Lower lobe of right lung (tissue), 2 donors: ENCODE data around the gene KIAA1217. TPM values are rescaled to one million over a fixed set of nuclear protein-coding genes. Genes with fewer than 3 reads are reported as not detected.

ENCODE experiments used
- ATAC-seq, 2 donors: fragments of 200-7000 bp; cut with Tn5 transposase; one replicate each; pipeline ENCODE4 v1.9.1; 2020 to 2022; ENCODE audit warnings: mild to moderate bottlenecking in 2 of 2, moderate library complexity in 2 of 2
- DNase-seq: peaks from one replicate; pipeline ENCODE4 v3.0.0-alpha.2; 2020
- H3K27ac ChIP-seq: fragments of 200-600 bp; one replicate; pipeline ENCODE4 v1.8.0; 2022
- H3K27me3 ChIP-seq: fragments of 200-600 bp; one replicate; pipeline ENCODE4 v1.8.0; 2022; ENCODE audit warnings: low read depth
- H3K36me3 ChIP-seq: fragments of 200-600 bp; one replicate; pipeline ENCODE4 v1.8.0; 2022; ENCODE audit warnings: mild to moderate bottlenecking
- H3K4me1 ChIP-seq: fragments of 200-600 bp; one replicate; pipeline ENCODE4 v1.8.0; 2022
- H3K4me3 ChIP-seq: fragments of 200-600 bp; one replicate; pipeline ENCODE4 v1.8.0; 2022; ENCODE audit warnings: mild to moderate bottlenecking
- H3K9me3 ChIP-seq: fragments of 200-600 bp; one replicate; pipeline ENCODE4 v1.8.0; 2022
- intact Hi-C: fragments of 100-400 bp; cut with DNase I; formaldehyde crosslinking; loops from one replicate; pipeline ENCODE4 v1.11.0; 2022
- total RNA-seq: library from RNA; stranded (reverse); fragmentation: NEBNext Ultra II Directional; extraction: Animal tissue kit (Norgen Biotek cat#: 25700); gene quantifications from one replicate; pipeline ENCODE4 v1.2.1, GENCODE V29; 2021
- TF ChIP-seq, protein P1 (sequence below): fragments of 200-600 bp; IDR thresholded peaks from one replicate; pipeline ENCODE4 v1.8.0; 2022; ENCODE audit warnings: antibody characterized with exemption, mild to moderate bottlenecking
- donor health status: DM: no; HTN: yes; CAD: no; lungs with severe emphysema.

The KIAA1217 gene
- total RNA-seq, 1 donor from 2014 or later, result 37.2 TPM

DNA sequence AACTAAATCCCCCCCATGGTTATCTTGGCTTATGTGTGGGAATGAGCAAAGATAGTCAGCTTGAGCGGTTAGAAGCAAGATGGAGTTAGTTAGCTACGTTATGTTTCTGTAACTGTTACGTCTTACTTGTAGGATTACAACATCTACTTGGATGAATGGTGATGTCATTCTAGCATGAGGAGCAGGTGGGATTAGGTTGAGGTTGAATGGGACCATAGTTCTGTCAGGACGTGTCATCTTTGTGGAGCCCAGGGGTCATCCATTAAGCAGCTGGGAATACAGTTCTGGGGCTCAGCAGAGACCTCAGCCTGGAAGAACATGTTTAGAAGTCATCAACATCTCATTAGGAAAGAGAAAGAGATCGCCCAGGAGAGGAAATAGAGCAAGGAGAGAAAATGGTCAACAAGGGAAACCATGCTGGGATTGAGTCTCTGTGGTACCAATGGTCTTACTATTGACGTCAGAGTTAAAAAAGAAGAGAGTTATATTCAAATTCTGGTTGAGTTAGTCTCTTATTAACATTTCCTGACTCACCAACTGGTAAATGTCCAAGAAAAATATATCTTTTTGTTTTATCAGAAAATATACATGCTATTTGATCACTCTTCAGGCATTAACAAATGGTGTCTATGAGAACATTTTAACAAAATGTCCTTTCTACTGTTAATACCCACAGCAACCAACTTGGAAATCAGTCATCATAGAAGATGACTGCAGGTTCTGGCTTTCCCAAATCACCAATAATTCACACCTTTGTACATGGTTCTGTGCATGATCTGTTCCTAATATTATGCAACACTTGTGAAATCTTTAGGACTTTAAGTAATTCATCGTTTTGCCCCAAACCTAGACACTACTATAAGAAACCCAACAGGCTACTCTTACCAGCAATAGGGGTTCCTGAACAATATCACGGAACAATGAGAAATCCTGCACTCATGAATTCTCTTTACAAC, 96.9 kb downstream of the KIAA1217 start:
- H3K4me1 ChIP-seq, result no peaks in the 10 kb centered on the region
- no peaks in the 10 kb centered on the region for H3K9me3 ChIP-seq
- no peak overlapping the region for H3K27ac ChIP-seq
- no peaks in the 10 kb centered on the region for H3K27me3 ChIP-seq
- H3K36me3 ChIP-seq, result no peaks in the 10 kb centered on the region
- ATAC-seq (no peak), DNase-seq (no peak)
- intact Hi-C loops, result no loop called here
- TF ChIP-seq, protein P1, sequence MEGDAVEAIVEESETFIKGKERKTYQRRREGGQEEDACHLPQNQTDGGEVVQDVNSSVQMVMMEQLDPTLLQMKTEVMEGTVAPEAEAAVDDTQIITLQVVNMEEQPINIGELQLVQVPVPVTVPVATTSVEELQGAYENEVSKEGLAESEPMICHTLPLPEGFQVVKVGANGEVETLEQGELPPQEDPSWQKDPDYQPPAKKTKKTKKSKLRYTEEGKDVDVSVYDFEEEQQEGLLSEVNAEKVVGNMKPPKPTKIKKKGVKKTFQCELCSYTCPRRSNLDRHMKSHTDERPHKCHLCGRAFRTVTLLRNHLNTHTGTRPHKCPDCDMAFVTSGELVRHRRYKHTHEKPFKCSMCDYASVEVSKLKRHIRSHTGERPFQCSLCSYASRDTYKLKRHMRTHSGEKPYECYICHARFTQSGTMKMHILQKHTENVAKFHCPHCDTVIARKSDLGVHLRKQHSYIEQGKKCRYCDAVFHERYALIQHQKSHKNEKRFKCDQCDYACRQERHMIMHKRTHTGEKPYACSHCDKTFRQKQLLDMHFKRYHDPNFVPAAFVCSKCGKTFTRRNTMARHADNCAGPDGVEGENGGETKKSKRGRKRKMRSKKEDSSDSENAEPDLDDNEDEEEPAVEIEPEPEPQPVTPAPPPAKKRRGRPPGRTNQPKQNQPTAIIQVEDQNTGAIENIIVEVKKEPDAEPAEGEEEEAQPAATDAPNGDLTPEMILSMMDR, result no peak
- no peak overlapping the region for H3K4me3 ChIP-seq

DNA sequence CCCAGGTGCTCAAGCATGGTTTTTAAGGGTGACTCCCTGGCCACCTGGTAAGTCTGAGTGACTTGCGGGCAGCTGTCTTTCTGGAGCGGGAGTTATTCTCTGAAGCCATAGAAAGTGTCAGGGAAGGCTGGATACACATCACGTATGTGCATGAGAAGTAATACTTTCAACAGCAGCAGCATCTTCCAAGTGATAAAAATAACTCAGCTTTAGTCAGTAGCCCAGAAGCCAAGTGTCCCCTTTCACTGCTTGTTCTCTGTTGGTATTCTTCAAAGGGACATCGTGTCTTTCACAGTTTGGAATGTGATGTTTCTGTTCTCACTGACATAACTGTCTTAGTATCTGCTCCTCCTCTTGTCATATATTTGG, 97.6 kb downstream of the KIAA1217 start:
- H3K4me1 ChIP-seq, result no peaks in the 10 kb centered on the region
- TF ChIP-seq, protein P1, result no peak
- H3K27me3 ChIP-seq, result no peaks in the 10 kb centered on the region
- no peak for ATAC-seq
- intact Hi-C loops, result no loop called here
- H3K36me3 ChIP-seq, result no peaks in the 10 kb centered on the region
- no peaks in the 10 kb centered on the region for H3K9me3 ChIP-seq
- no peak for DNase-seq
- no peak overlapping the region for H3K4me3 ChIP-seq
- H3K27ac ChIP-seq, result no peak overlapping the region

DNA sequence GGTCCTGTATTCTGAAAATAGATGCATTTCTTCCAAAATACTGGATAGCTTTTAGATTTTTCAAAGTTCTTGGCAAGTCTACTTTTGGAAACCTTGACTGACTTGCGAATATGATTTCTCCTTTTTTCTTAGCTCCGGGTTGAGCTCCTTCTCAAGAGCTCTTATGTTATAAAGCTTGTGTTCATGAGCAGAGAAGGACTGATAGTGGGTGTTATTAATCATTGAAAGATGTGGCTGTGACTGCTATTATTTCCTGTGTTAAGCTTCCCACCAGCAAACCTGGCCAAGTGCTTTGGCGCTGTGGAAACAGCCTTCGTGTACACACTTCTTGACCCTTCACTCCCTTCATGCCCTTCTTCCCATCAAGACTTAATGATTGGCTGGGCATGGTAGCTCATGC, 98.2 kb downstream of the KIAA1217 start:
- Histone ChIP-seq H3K4me1 (no peaks in the 10 kb centered on the region), H3K9me3 (no peaks in the 10 kb centered on the region), H3K27me3 (no peaks in the 10 kb centered on the region), H3K4me3 (no peak overlapping the region), H3K36me3 (no peaks in the 10 kb centered on the region), H3K27ac (no peak overlapping the region)
- TF ChIP-seq, protein P1, result no peak
- DNase-seq (no peak), ATAC-seq (peak in 1 of 2 donors; percentile 41)
- intact Hi-C loops, result no loop called here

DNA sequence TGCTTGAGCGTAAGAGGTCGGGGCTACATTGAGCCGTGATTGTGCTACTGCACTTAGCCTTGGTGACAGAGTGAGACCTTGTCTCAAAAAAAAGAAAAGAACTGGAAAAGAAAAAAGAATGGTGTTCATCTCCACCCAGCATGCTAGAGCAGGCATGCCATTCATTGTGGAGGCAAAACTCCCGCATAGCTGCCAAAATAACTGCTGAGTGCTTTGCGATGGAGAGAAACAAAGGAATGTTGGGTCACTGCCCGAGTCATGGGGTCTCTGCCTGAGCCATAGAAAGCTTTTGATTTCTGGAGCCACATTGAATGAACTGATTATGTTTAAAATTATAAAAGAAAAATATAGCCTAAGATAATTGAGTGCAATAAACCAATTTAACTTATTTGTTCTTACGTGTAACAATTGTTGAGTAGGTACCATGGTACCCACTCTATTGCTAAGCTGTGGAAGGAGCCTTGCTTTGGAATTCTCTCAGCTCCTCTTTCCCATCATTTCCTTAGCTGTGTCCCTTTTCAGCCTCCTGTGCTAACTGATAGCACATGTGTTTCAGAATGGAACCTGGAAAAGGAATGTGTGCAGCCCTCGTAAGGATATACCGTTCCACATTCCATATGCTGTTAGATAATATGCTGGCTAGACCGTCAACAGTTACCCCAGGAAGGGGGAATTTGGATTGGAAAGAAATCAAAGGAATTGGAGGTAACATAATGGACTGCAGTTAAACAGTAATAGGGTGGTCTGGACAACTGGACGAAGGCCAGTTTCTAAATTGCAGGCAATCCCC, 99.0 kb downstream of the KIAA1217 start:
- H3K27ac ChIP-seq, result no peak overlapping the region
- H3K4me1 ChIP-seq, result no peaks in the 10 kb centered on the region
- no peak for ATAC-seq
- no peaks in the 10 kb centered on the region for H3K36me3 ChIP-seq
- TF ChIP-seq, protein P1, result no peak
- H3K4me3 ChIP-seq, result no peak overlapping the region
- no peak for DNase-seq
- H3K9me3 ChIP-seq, result no peaks in the 10 kb centered on the region
- intact Hi-C loops, result no loop called here
- no peaks in the 10 kb centered on the region for H3K27me3 ChIP-seq

DNA sequence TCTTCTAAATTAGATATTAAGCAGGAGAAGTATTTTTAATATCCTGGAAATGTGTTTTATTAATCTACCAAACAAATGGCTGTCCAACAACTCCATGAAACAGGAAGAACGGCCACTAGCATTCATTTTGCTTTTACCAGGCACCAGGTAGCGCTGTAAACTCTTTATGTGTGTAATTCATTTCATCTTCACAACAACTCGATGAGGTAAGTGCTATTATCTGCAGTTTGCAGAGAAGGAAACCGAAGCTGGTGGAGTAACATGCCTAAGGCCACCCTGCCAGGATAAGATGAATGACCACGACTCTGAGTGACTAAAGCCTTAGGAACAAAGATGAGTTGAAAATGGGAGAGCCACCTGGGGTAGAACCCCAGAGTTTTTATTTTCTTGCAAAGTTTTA, 101.2 kb downstream of the KIAA1217 start:
- no peaks in the 10 kb centered on the region for H3K27me3 ChIP-seq
- no peaks in the 10 kb centered on the region for H3K36me3 ChIP-seq
- no peak for ATAC-seq
- H3K27ac ChIP-seq, result no peak overlapping the region
- DNase-seq, result no peak
- H3K4me1 ChIP-seq, result no peaks in the 10 kb centered on the region
- H3K4me3 ChIP-seq, result no peak overlapping the region
- TF ChIP-seq, protein P1, result no peak
- no peaks in the 10 kb centered on the region for H3K9me3 ChIP-seq
- intact Hi-C loops, result no loop called here
